ENCODE measurements around the gene INPP5J.

INPP5J gene

DNA sequence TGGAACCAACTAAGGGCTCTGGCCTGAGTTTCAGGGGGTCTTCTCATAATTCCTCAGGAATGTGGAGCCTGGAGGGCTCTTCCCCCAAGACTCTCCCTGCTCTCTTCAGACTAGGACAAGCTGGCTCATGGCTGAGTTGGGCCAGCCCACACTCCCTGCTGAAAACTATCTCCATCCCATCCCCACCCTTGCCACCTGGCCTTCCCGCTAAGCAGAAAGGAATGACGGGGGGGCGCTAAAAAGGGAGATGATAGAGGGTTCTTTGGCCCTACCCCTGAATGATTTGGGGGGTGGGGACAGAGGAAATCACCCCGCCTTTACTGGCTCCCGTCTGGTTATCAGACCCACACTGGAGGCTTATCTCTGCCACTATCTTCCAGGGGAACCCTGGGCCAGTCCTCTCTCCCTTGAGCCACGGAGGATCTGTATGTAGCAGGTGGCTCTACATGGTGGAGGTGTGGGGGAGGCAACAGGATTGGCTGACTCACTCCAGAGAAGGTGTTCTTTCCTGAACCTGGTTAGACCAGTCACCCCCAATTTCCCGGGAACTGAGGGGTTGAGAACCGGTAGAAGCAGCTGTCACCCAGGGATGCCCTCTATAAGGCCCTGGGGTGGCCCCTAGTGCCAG lies 35.9 kb upstream of the INPP5J start:
- FAIRE-seq: no peak
- DNase-seq (ENCODE audit: insufficient read length, low spot score): no peak
- no peak for TF ChIP-seq SPI1 (IDR thresholded peaks at IDR 0.05; ENCODE audit: low read depth, low read length)
- no peak for TF ChIP-seq POU2F2 (IDR thresholded peaks at IDR 0.05; ENCODE audit: low read depth, low read length)
- TF ChIP-seq PAX5 (IDR thresholded peaks at IDR 0.05; ENCODE audit: insufficient read depth, low read length, severe bottlenecking): no peak
- no peak for TF ChIP-seq TAF1 (IDR thresholded peaks at IDR 0.05; ENCODE audit: low read depth, low read length)
- TF ChIP-seq POLR2AphosphoS5 (IDR thresholded peaks at IDR 0.05; ENCODE audit: low read depth, low read length): no peak
- TF ChIP-seq POLR2A (IDR thresholded peaks at IDR 0.05; ENCODE audit: low read depth, low read length): no peak

DNA sequence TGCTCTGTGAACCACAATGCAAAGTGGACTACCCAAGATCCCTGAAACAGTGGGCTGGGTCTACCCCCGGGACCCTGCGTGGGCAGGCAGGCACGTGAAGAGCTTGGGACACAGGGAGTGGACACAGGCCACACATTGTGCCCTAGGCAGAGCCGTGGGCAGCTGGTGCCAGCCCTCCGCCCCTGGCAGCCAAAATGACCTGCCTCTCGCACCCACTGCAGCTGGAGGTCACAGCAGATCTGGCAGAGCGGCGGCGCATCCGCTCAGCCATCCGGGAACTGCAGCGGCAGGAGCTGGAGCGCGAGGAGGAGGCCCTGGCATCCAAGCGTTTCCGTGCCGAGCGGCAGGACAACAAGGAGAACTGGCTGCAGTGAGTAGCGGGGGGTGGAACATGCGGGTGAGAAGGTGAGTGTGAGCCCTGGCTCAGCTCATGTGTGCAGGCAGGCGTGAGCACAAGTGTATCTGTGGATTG lies 35.0 kb upstream of the INPP5J start:
- FAIRE-seq (no peak), DNase-seq (ENCODE audit: insufficient read length, low spot score) (no peak)
- TF ChIP-seq PAX5 (IDR thresholded peaks at IDR 0.05; ENCODE audit: insufficient read depth, low read length, severe bottlenecking): no peak
- TF ChIP-seq SPI1 (IDR thresholded peaks at IDR 0.05; ENCODE audit: low read depth, low read length): no peak
- TF ChIP-seq TAF1 (IDR thresholded peaks at IDR 0.05; ENCODE audit: low read depth, low read length): no peak
- no peak for TF ChIP-seq POLR2AphosphoS5 (IDR thresholded peaks at IDR 0.05; ENCODE audit: low read depth, low read length)
- no peak for TF ChIP-seq POU2F2 (IDR thresholded peaks at IDR 0.05; ENCODE audit: low read depth, low read length)
- TF ChIP-seq POLR2A (IDR thresholded peaks at IDR 0.05; ENCODE audit: low read depth, low read length): no peak

DNA sequence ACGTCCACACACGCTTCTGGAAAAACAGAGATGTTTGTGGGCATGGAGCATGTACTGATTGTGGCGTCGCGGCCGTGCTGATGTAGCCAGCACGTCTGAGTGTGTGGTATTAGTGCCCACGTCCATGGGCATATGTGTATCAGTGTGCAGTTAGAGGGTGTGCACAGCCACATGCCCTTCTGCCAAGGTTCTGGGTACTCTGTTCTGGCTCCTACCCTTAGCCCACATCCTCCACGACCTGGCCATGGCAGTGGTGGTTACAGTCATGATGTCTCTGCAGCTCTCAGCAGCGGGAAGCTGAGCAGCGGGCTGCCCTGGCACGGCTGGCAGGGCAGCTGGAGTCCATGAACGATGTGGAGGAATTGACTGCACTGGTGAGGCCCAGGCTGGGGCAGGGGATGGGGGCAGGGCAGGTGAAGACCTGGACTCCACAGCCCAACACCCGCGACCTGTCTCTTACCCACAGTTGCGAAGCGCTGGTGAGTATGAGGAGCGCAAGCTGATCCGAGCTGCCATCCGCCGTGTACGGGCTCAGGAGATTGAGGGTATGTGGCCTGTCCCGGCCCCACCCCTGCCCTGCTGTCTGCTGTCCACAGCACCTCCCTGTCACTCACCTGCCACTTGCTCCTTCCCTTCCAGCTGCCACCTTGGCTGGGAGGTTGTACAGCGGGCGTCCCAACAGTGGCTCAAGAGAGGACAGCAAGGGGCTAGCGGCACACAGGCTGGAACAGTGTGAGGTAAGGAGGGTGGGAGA lies 34.4 kb upstream of the INPP5J start:
- peak; percentile 43 for FAIRE-seq
- TF ChIP-seq PAX5 (IDR thresholded peaks at IDR 0.05; ENCODE audit: insufficient read depth, low read length, severe bottlenecking) (no peak), POU2F2 (IDR thresholded peaks at IDR 0.05; ENCODE audit: low read depth, low read length) (no peak), POLR2AphosphoS5 (IDR thresholded peaks at IDR 0.05; ENCODE audit: low read depth, low read length) (no peak), SPI1 (IDR thresholded peaks at IDR 0.05; ENCODE audit: low read depth, low read length) (no peak), POLR2A (IDR thresholded peaks at IDR 0.05; ENCODE audit: low read depth, low read length) (no peak), TAF1 (IDR thresholded peaks at IDR 0.05; ENCODE audit: low read depth, low read length) (no peak)
- no peak for DNase-seq (ENCODE audit: insufficient read length, low spot score)

DNA sequence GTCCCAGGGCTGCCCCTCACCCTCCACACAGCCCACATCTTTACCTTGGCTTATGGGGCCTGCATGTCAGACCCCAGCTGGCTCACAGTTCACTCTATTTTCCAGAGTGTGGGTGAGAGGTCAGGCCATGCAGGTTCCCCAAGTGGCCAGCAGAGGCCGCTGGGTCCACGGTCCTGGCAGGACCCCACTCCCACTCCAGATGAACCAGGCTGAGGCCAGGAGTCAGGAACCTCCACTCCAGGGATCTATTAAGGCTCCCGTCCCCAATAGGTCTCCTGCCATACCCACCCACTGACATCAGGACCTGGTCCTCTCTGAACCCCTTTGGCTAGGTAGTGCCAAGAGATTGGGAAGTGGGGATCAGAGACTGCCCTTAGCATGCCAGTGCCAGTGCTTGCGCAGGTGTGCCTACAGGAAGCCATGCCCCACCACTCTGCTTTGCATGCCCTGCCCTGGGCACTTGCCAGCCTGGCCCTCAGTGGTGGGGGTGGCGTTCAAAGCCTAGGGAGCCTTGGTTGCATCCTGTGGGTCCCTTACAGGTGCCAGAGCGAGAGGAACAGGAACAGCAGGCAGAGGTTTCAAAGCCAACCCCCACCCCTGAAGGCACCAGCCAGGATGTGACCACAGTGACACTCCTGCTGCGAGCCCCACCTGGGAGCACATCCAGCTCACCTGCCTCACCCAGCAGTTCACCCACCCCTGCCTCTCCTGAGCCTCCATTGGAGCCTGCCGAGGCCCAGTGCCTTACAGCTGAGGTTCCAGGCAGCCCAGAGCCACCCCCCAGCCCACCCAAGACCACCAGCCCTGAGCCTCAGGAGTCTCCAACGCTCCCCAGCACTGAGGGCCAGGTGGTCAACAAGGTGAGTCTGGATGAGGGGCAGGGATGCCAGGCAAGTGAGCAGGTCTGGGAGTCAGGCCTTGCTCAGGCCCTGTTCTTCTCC lies 33.3 kb upstream of the INPP5J start:
- DNase-seq (ENCODE audit: insufficient read length, low spot score) (peak; percentile 77), FAIRE-seq (peak; percentile 73)
- TF ChIP-seq POLR2A (IDR thresholded peaks at IDR 0.05; ENCODE audit: low read depth, low read length) (no peak), SPI1 (IDR thresholded peaks at IDR 0.05; ENCODE audit: low read depth, low read length) (no peak), PAX5 (IDR thresholded peaks at IDR 0.05; ENCODE audit: insufficient read depth, low read length, severe bottlenecking) (no peak), POU2F2 (IDR thresholded peaks at IDR 0.05; ENCODE audit: low read depth, low read length) (no peak), TAF1 (IDR thresholded peaks at IDR 0.05; ENCODE audit: low read depth, low read length) (no peak), POLR2AphosphoS5 (IDR thresholded peaks at IDR 0.05; ENCODE audit: low read depth, low read length) (no peak)

DNA sequence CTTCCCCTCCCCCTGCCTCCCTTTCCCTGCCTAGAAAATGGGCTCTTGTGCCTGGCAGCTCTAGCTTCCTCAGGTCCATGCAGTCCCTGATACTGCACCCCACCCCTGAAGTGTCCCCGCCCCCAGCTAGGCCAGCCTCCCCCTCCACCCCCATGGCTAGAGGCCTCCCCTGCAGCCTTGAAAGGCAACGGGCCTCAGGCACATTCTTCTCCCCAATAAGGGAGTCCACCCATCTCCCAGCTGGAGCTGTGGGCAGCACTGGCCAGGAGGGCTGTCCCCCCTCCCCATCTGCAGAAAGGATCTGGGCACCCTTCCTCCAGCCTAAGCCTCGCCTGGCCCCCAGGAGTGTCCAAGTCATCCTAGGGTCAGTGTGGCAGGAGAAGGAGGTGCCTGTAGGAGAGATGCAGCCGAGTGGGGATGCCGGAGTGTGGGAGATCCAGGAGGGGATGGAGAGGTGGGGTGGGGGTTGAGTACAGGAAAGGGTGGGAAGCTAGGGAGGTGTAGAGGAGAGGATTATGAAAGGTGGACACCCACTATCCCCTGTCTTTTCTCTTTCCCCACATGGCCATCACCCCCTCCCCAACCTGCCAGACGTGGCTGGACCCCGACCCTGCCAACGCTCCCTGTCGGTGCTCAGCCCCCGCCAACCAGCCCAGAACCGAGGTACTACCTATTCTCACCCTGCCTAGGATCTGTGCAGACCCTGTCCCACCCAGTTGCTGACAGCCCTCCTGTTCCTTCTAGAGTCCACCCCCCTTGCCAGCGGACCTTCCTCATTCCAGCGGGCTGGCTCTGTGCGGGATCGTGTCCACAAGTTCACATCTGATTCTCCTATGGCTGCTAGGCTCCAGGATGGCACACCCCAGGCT lies 32.3 kb upstream of the INPP5J start:
- TF ChIP-seq TAF1 (IDR thresholded peaks at IDR 0.05; ENCODE audit: low read depth, low read length): no peak
- TF ChIP-seq PAX5 (IDR thresholded peaks at IDR 0.05; ENCODE audit: insufficient read depth, low read length, severe bottlenecking): no peak
- no peak for FAIRE-seq
- DNase-seq (ENCODE audit: insufficient read length, low spot score): peak; percentile 12

DNA sequence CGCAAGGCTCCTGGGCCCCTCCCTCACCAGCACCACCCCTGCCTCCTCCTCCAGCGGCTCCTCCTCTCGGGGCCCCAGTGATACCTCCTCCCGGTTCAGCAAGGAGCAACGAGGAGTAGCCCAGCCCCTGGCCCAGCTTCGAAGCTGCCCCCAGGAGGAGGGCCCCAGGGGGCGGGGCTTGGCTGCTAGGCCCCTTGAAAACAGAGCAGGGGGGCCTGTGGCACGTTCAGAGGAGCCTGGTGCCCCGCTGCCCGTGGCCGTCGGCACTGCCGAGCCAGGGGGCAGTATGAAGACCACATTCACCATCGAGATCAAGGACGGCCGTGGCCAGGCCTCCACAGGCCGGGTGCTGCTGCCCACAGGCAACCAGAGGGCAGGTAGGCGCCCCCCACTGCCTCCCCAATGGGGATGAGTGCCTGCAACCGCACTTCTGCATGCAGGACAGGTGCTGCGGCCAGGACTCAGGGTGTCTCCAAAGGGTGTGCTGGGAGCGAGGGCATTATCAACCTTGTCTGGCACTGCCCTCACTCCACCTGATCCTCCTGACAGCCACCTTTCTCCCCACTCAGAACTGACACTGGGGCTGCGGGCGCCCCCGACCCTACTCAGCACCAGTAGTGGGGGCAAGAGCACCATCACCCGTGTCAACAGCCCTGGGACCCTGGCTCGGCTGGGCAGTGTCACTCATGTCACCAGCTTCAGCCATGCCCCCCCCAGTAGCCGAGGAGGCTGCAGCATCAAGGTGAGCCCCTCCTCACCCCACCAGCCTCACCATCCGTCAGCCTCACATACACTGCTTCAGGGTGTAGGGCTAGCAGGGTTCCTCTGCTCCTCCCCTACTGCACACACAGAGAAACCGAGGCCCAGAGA lies 31.4 kb upstream of the INPP5J start:
- DNase-seq (ENCODE audit: insufficient read length, low spot score): peak; percentile 11
- no peak for TF ChIP-seq PAX5 (IDR thresholded peaks at IDR 0.05; ENCODE audit: insufficient read depth, low read length, severe bottlenecking)
- no peak for TF ChIP-seq SPI1 (IDR thresholded peaks at IDR 0.05; ENCODE audit: low read depth, low read length)
- TF ChIP-seq POLR2A (IDR thresholded peaks at IDR 0.05; ENCODE audit: low read depth, low read length): no peak
- no peak for TF ChIP-seq POU2F2 (IDR thresholded peaks at IDR 0.05; ENCODE audit: low read depth, low read length)
- no peak for TF ChIP-seq TAF1 (IDR thresholded peaks at IDR 0.05; ENCODE audit: low read depth, low read length)
- TF ChIP-seq POLR2AphosphoS5 (IDR thresholded peaks at IDR 0.05; ENCODE audit: low read depth, low read length): no peak
- no peak for FAIRE-seq

DNA sequence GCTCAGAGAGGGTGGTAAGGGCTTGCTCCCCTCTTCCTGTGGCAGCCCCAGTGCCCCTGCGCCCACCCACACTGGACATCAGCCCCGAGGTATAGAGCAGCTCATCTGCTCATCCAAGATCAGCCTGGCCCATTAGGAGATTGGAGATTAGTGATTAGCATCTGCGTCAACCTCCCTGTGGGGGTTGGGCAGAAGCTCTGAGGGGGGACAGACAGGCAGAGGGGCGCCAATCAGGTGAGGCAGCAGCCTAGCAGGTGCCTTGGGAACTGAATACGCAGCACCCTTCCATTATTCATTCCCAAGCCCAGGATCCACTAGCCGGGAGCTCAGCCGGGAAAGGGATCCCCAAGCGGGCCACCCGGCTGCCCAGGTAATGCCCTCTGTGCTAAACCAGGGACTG lies 30.6 kb upstream of the INPP5J start:
- DNase-seq (ENCODE audit: insufficient read length, low spot score) (peak; percentile 13), FAIRE-seq (no peak)
- TF ChIP-seq PAX5 (IDR thresholded peaks at IDR 0.05; ENCODE audit: insufficient read depth, low read length, severe bottlenecking) (no peak), POU2F2 (IDR thresholded peaks at IDR 0.05; ENCODE audit: low read depth, low read length) (no peak), SPI1 (IDR thresholded peaks at IDR 0.05; ENCODE audit: low read depth, low read length) (no peak), TAF1 (IDR thresholded peaks at IDR 0.05; ENCODE audit: low read depth, low read length) (no peak), POLR2AphosphoS5 (IDR thresholded peaks at IDR 0.05; ENCODE audit: low read depth, low read length) (no peak), POLR2A (IDR thresholded peaks at IDR 0.05; ENCODE audit: low read depth, low read length) (no peak)
